ENCODE measurements around the gene CYB5RL. TPM values are rescaled to one million over a fixed set of nuclear protein-coding genes. Genes with fewer than 3 reads are reported as not detected.

The CYB5RL gene
- total and polyA plus RNA-seq, 4 donors, result 2.2 to 9.0 (median 5.2) TPM

DNA sequence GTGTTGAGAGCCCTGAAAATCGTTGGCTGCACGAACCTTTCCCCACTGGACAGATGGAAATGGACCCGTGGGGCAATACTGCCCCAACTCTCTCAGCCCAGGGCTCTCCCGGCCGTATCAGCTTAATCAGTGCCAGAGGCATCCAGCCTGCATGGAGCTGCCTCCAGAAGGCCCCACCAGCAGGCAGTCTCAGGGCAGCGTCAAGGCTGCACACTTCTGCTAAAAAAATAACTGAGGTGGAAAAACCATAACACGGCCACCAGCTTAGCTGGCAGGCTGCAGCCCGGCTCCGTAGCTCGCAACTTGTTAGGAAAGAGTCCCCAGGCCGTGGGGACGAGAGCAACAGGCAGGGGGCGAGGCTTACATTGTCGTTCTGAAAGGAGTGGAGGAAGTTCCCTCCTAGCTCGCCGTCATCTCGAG is 28.1 kb upstream of the CYB5RL start:
- DNase-seq, result no peak
- peaks cover 0 to 17% (median 15%) of the 10 kb centered on the region in 4 donors for H3K36me3 ChIP-seq (ENCODE audit: control insufficient read depth in 4 of 4, insufficient read depth in 4 of 4, low read length in 4 of 4)
- 54 to 60% methylated on average over 17 of the region's 17 CpGs for WGBS, 2 donors
- no peaks in the 10 kb centered on the region for H3K9me3 ChIP-seq (ENCODE audit: control insufficient read depth in 4 of 4, insufficient read depth in 3 of 4, low read length in 3 of 4)
- H3K4me3 ChIP-seq, result no peak overlapping the region
- no peaks in the 10 kb centered on the region for H3K4me1 ChIP-seq (ENCODE audit: control insufficient read depth in 5 of 5, insufficient read depth in 5 of 5, low read length in 5 of 5)
- no peak for ATAC-seq (ENCODE audit: insufficient read depth, low FRiP score)
- no peaks in the 10 kb centered on the region for H3K27me3 ChIP-seq (ENCODE audit: control insufficient read depth in 3 of 3, insufficient read depth in 3 of 3, low read length in 2 of 3)
- TF ChIP-seq, protein P1, sequence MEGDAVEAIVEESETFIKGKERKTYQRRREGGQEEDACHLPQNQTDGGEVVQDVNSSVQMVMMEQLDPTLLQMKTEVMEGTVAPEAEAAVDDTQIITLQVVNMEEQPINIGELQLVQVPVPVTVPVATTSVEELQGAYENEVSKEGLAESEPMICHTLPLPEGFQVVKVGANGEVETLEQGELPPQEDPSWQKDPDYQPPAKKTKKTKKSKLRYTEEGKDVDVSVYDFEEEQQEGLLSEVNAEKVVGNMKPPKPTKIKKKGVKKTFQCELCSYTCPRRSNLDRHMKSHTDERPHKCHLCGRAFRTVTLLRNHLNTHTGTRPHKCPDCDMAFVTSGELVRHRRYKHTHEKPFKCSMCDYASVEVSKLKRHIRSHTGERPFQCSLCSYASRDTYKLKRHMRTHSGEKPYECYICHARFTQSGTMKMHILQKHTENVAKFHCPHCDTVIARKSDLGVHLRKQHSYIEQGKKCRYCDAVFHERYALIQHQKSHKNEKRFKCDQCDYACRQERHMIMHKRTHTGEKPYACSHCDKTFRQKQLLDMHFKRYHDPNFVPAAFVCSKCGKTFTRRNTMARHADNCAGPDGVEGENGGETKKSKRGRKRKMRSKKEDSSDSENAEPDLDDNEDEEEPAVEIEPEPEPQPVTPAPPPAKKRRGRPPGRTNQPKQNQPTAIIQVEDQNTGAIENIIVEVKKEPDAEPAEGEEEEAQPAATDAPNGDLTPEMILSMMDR (IDR thresholded peaks at IDR 0.05; ENCODE audit: control extremely low read depth, extremely low read depth), result no peak
- H3K9ac ChIP-seq (ENCODE audit: insufficient read depth in 1 of 2, low read length in 2 of 2), result no peak overlapping the region
- H3K27ac ChIP-seq (ENCODE audit: low read depth in 1 of 2, low read length in 1 of 2), result no peak overlapping the region

DNA sequence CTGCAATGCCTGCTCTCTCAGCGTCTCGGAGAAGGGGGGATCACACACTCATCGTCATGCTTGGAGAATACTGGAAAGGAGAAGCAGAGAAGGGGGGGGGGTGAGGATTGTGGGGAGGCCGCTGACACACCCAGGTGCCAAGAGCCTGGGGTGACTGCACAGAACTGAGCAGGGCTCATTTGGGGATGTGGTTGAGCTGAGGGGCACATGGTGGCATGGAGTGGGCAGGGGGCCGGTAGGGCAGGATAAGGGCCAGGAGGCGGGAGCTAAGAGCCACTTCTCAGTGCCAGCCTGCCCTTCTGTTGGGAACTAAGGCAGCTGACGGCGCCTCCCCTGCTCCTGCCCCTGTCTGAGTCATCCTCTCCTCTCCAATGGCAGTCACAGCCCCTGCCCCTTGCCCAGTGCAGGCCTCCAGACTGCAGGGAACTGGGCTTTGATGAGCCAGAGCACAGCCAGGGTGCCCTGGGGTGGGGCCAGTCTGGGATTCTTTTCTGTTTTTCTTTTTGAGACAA is 27.3 kb upstream of the CYB5RL start:
- H3K9me3 ChIP-seq (ENCODE audit: control insufficient read depth in 4 of 4, insufficient read depth in 3 of 4, low read length in 3 of 4), result no peaks in the 10 kb centered on the region
- no peak overlapping the region for H3K27ac ChIP-seq (ENCODE audit: low read depth in 1 of 2, low read length in 1 of 2)
- 50 to 63% methylated on average over 8 of the region's 8 CpGs for WGBS, 2 donors
- TF ChIP-seq, protein P1 (IDR thresholded peaks at IDR 0.05; ENCODE audit: control extremely low read depth, extremely low read depth), result no peak
- H3K27me3 ChIP-seq (ENCODE audit: control insufficient read depth in 3 of 3, insufficient read depth in 3 of 3, low read length in 2 of 3), result no peaks in the 10 kb centered on the region
- no peaks in the 10 kb centered on the region for H3K4me1 ChIP-seq (ENCODE audit: control insufficient read depth in 5 of 5, insufficient read depth in 5 of 5, low read length in 5 of 5)
- no peak overlapping the region for H3K9ac ChIP-seq (ENCODE audit: insufficient read depth in 1 of 2, low read length in 2 of 2)
- H3K4me3 ChIP-seq, result no peak overlapping the region
- DNase-seq, result no peak
- no peak for ATAC-seq (ENCODE audit: insufficient read depth, low FRiP score)
- H3K36me3 ChIP-seq (ENCODE audit: control insufficient read depth in 4 of 4, insufficient read depth in 4 of 4, low read length in 4 of 4), result peaks cover 0 to 17% (median 15%) of the 10 kb centered on the region in 4 donors

DNA sequence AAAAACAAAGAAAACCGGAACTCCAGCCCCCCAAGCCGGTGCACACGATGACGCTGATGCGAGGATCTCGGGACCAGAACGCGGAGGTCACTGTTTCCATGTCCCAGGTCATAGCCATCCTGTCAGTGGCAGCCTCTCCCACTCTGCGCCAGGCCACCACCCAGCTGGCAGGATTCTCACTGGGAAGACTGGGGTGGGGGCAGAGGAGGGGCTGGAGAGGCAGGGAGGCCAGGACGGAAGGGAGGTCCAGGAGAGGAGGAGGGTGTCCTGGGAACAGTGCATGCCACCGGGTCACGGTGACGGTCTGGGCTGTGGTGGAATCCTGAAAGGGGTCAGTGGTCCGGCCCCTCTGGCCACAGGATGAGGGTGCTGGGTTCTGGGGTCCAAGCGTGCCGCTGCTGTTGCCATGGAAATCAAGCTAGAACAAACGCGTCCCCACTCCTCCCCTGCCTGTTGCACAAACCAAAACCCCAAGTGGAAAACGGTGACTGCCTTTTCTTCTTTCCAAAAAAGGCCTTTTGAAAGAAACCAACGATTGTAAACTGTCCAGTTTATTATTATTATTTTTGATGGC is 26.2 kb upstream of the CYB5RL start:
- TF ChIP-seq, protein P1 (IDR thresholded peaks at IDR 0.05; ENCODE audit: control extremely low read depth, extremely low read depth), result no peak
- H3K9ac ChIP-seq (ENCODE audit: insufficient read depth in 1 of 2, low read length in 2 of 2), result no peak overlapping the region
- no peak overlapping the region for H3K27ac ChIP-seq (ENCODE audit: low read depth in 1 of 2, low read length in 1 of 2)

More for the DNA sequence above, 26.2 kb upstream of the CYB5RL start:
- 90 to 91% methylated on average over 20 of the region's 20 CpGs for WGBS, 2 donors
- DNase-seq (no peak), ATAC-seq (ENCODE audit: insufficient read depth, low FRiP score) (no peak)
- Histone ChIP-seq H3K9me3 (ENCODE audit: control insufficient read depth in 4 of 4, insufficient read depth in 3 of 4, low read length in 3 of 4) (no peaks in the 10 kb centered on the region), H3K27me3 (ENCODE audit: control insufficient read depth in 3 of 3, insufficient read depth in 3 of 3, low read length in 2 of 3) (no peaks in the 10 kb centered on the region), H3K36me3 (ENCODE audit: control insufficient read depth in 4 of 4, insufficient read depth in 4 of 4, low read length in 4 of 4) (peaks cover 0 to 20% (median 17%) of the 10 kb centered on the region in 4 donors), H3K4me1 (ENCODE audit: control insufficient read depth in 5 of 5, insufficient read depth in 5 of 5, low read length in 5 of 5) (no peaks in the 10 kb centered on the region), H3K4me3 (no peak overlapping the region)

Measured in lung (tissue), 12 donors.